K562 (cell line): ENCODE results near the gene MRNIP. TPM values are rescaled to one million over a fixed set of nuclear protein-coding genes. Genes with fewer than 3 reads are reported as not detected.

Experiments used
- ATAC-seq: fragments of 200-7000 bp; cut with Tn5 transposase; 3 replicates; pipeline ENCODE4 v1.9.1; 2020; ENCODE audit warnings: moderate library complexity
- BruUV-seq: library from RNA; stranded (reverse); fragments of 400-500 nt; replicated peaks from 2 replicates; lab custom pipeline; 2021; lab: Mats Ljungman, UMichigan
- CTCF ChIA-PET: fragments of 300-600 bp; formaldehyde crosslinking; extraction: SDS; loops from one replicate; lab custom pipeline; 2021; ENCODE audit warnings: low intra/inter-chr PET ratio; lab: Yijun Ruan, JAX
- POLR2A ChIA-PET: fragments of 300-600, 350-650 bp; sonication (Branson Sonifier 250); formaldehyde crosslinking; extraction: SDS; loops from one replicate; lab custom pipeline; 2021; ENCODE audit warnings: antibody characterized with exemption, inconsistent platforms; lab: Yijun Ruan, JAX
- DNase-seq, 4 experiments: peaks; one replicate each; pipeline versions ENCODE4 v3.0.0 to v3.0.0-alpha.2; 2011 to 2018; ENCODE audit warnings: low spot score in 3 of 4, mixed read lengths in 3 of 4; ENCODE audit errors: extremely low read depth in 1 of 4
- FAIRE-seq: peaks from 2 replicates; lab custom pipeline; 2011; peaks lifted over from hg19 to GRCh38; lab: Jason Lieb, UNC
- H2AFZ ChIP-seq: 2 replicates; pipeline ENCODE4 v1.6.0; 2011; ENCODE audit warnings: low read depth, low read length, control low read depth, inconsistent platforms
- H3K27ac ChIP-seq: fragments of 200-600 bp; 3 replicates; pipeline ENCODE4 v1.8.0; 2011; ENCODE audit warnings: low read depth, mild to moderate bottlenecking, control low read depth, inconsistent platforms, low read length, moderate library complexity, mixed read lengths; ENCODE audit errors: extremely low read depth
- H3K27me3 ChIP-seq, 2 experiments: fragments of 300-600 bp in 1 of 2; 2 replicates in 1 of 2; 3 replicates in 1 of 2; pipeline versions ENCODE4 v1.6.0 to v1.8.0; 2011; ENCODE audit warnings: inconsistent platforms in 2 of 2, low read length in 2 of 2, mild to moderate bottlenecking in 1 of 2, mixed read lengths in 1 of 2, moderate library complexity in 1 of 2; ENCODE audit not compliant: control insufficient read depth in 2 of 2, insufficient read depth in 2 of 2
- H3K36me3 ChIP-seq: fragments of 300-600 bp; 3 replicates; pipeline ENCODE4 v1.8.0; 2011; ENCODE audit warnings: mild to moderate bottlenecking, low read length, inconsistent platforms; ENCODE audit not compliant: control insufficient read depth, insufficient read depth
- H3K4me1 ChIP-seq, 2 experiments: fragments of 200-600 bp in 1 of 2; replicated peaks in 1 of 2; 2 replicates in 1 of 2; 3 replicates in 1 of 2; pipeline versions ENCODE4 v1.5.1 to v1.8.0; 2011; ENCODE audit warnings: inconsistent platforms in 2 of 2, low read length in 2 of 2, mild to moderate bottlenecking in 1 of 2, mixed read lengths in 1 of 2, moderate library complexity in 1 of 2; ENCODE audit not compliant: control insufficient read depth in 2 of 2, insufficient read depth in 2 of 2
- H3K4me2 ChIP-seq: 2 replicates; pipeline ENCODE4 v1.6.1; 2011; ENCODE audit warnings: low read length, control low read depth, inconsistent platforms, mixed read lengths; ENCODE audit not compliant: insufficient read depth
- H3K4me3 ChIP-seq: fragments of 200-600 bp; sonication (generic), shearing (Covaris generic); 2 replicates; pipeline ENCODE4 v1.5.1; 2016; ENCODE audit warnings: control low read depth, inconsistent platforms
- H3K79me2 ChIP-seq: fragments of 200-600 bp; 3 replicates; pipeline ENCODE4 v1.8.0; 2011; ENCODE audit warnings: low read length, inconsistent platforms; ENCODE audit not compliant: control insufficient read depth, insufficient read depth
- H3K9ac ChIP-seq, 2 experiments: 2 replicates each; pipeline versions ENCODE4 v1.6.0 to v1.6.1; 2011; ENCODE audit warnings: low read depth in 2 of 2, low read length in 2 of 2, control low read depth in 1 of 2, inconsistent platforms in 1 of 2, mild to moderate bottlenecking in 1 of 2, mixed read lengths in 1 of 2; ENCODE audit not compliant: insufficient read depth in 1 of 2
- H3K9me1 ChIP-seq: one replicate; pipeline ENCODE4 v1.6.0; 2011; ENCODE audit warnings: inconsistent platforms, mild to moderate bottlenecking, low read length, moderate library complexity; ENCODE audit not compliant: control insufficient read depth, insufficient read depth
- H3K9me3 ChIP-seq: replicated peaks from 2 replicates; pipeline ENCODE4 v1.5.1; 2011; ENCODE audit warnings: low read depth, low read length, inconsistent platforms; ENCODE audit not compliant: control insufficient read depth, insufficient read depth
- H4K20me1 ChIP-seq: replicated peaks from 2 replicates; pipeline ENCODE4 v1.6.1; 2011; ENCODE audit warnings: low read length, inconsistent platforms, mixed read lengths; ENCODE audit not compliant: control insufficient read depth, insufficient read depth
- ATF2 ChIP-seq: sonication (generic); formaldehyde crosslinking; IDR thresholded peaks from 2 replicates; pipeline ENCODE4 v1.8.1; 2022; ENCODE audit warnings: missing genetic modification reagents
- CBFA2T3 ChIP-seq: fragments of 450-650 bp; IDR thresholded peaks from 2 replicates; pipeline ENCODE4 v1.6.1; 2017
- CREB1 ChIP-seq, 2 experiments: sonication (generic) in 1 of 2; formaldehyde crosslinking in 1 of 2; IDR thresholded peaks; 2 replicates each; pipeline versions ENCODE4 v1.6.1 to v1.8.0; 2012 to 2022; ENCODE audit warnings: inconsistent platforms in 1 of 2, mild to moderate bottlenecking in 1 of 2, missing genetic modification reagents in 1 of 2, moderate library complexity in 1 of 2
- ELK1 ChIP-seq: sonication (generic); formaldehyde crosslinking; IDR thresholded peaks from 2 replicates; pipeline ENCODE4 v1.8.1; 2022; ENCODE audit warnings: missing genetic modification reagents
- HIVEP1 ChIP-seq: fragments of 250-450 bp; sonication (Bioruptor Pico); IDR thresholded peaks from 2 replicates; pipeline ENCODE4 v1.4.0; 2020; ENCODE audit warnings: mild to moderate bottlenecking
- OTX1 ChIP-seq: fragments of 450-650 bp; formaldehyde crosslinking; IDR thresholded peaks from 2 replicates; pipeline ENCODE4 v1.4.0; 2022; ENCODE audit warnings: mild to moderate bottlenecking
- PHF8 ChIP-seq: fragments of 200-600 bp; sonication (generic); IDR thresholded peaks from 2 replicates; pipeline ENCODE4 v1.6.1; 2012; ENCODE audit warnings: mixed run types, mild to moderate bottlenecking, inconsistent platforms, low read length, moderate library complexity, borderline replicate concordance
- RNF2 ChIP-seq: sonication (generic); IDR thresholded peaks from 2 replicates; pipeline ENCODE4 v1.6.1; 2016
- ZBTB7A ChIP-seq: IDR thresholded peaks from 2 replicates; pipeline ENCODE4 v1.6.1; 2011; ENCODE audit warnings: low read depth, mild to moderate bottlenecking, low read length, moderate library complexity, borderline replicate concordance; ENCODE audit not compliant: control insufficient read depth
- ZNF239 ChIP-seq: fragments of 250-450 bp; sonication (Bioruptor Pico); IDR thresholded peaks from 2 replicates; pipeline ENCODE4 v1.4.0; 2020; ENCODE audit warnings: mild to moderate bottlenecking
- ZNF655 ChIP-seq: fragments of 250-450 bp; sonication (Bioruptor Pico); IDR thresholded peaks from 2 replicates; pipeline ENCODE4 v1.5.0; 2021
- WGBS: fragments of 100-300 bp; shearing (Covaris generic); methylation state at CpG from one replicate; pipeline ENCODE4 v1.1.6; 2016; ENCODE audit warnings: low coverage, mixed read lengths; ENCODE audit not compliant: insufficient coverage; ENCODE audit errors: missing lambda C conversion rate; 5-methylcytosine and 5-hydroxymethylcytosine counted together
- in situ Hi-C: fragments of 300-500 bp; cut with MboI; formaldehyde crosslinking; loops from 4 replicates; pipeline ENCODE4 v1.15.0; 2018; ENCODE audit warnings: inconsistent platforms, mixed read lengths
- intact Hi-C: fragments of 100-400 bp; cut with micrococcal nuclease; formaldehyde crosslinking; loops from 2 replicates; pipeline ENCODE4 v1.14.2; 2022
- polyA plus RNA-seq, 8 experiments: library from polyadenylated mRNA; depleted of rRNA in 4 of 8; stranded (reverse) in 5 of 8; unstranded in 3 of 8; fragments of >200 nt; fragmentation: Nextera tagmentation in 2 of 8; fragmentation: Illumina TruSeq in 1 of 8; extraction: Ambion mirVana in 2 of 8; extraction: Trizol in 1 of 8; gene quantifications; 2 replicates each; pipeline versions ENCODE4 v1.2.1 to v1.2.3, GENCODE V29; 2011 to 2014; ENCODE audit warnings: inconsistent platforms in 1 of 8, missing spikeins in 1 of 8
- total RNA-seq, 7 experiments: library from RNA; depleted of rRNA in 6 of 7; stranded (reverse); fragments of >200 nt in 6 of 7; fragmentation: Illumina TruSeq in 2 of 7; extraction: Trizol in 2 of 7; gene quantifications; 2 replicates each; pipeline versions ENCODE4 v1.2.1 to v1.2.3, GENCODE V29; 2011 to 2021; ENCODE audit warnings: low replicate concordance in 1 of 7

Gene MRNIP
- total and polyA plus RNA-seq, 9 of the 15 experiments (the other 6 are each of a cell fraction or from before 2014, with no cell fraction given) = 3.6 to 39.0 (median 16.8) TPM

GRCh38 chr5:179869641-179870402 is 11.2 kb upstream of the MRNIP start:
- peaks cover 0 to 26% of the 10 kb centered on the region in 2 experiments; a peak in 3 of 5 replicates for H3K4me1 ChIP-seq
- H3K9ac ChIP-seq = peak overlapping the region in 1 of 2 experiments; percentile 68; a peak in 2 of 4 replicates
- ChIA-PET POLR2A (interaction anchor here (0.7 to 2.0 kb wide), 4 partner anchors 9 to 48 kb away, joined by 3 to 9 read pairs (median 4); no protein-coding TSS in a partner anchor), CTCF (no interaction called here)
- no peaks in the 10 kb centered on the region for H3K27me3 ChIP-seq
- no peak overlapping the region for H2AFZ ChIP-seq
- in situ Hi-C loops = no loop called here
- ATAC-seq (no peak), DNase-seq (no peak), FAIRE-seq (no peak)
- no peaks in the 10 kb centered on the region for H4K20me1 ChIP-seq
- intact Hi-C loops = no loop called here
- 94% methylated on average over 14 of the region's 16 CpGs for whole genome bisulfite sequencing
- 0 out of 2 replicates have a peak, but pooled peaks have one; percentile 14 for TF ChIP-seq ZBTB7A
- no peak for TF ChIP-seq PHF8
- H3K79me2 ChIP-seq = no peaks in the 10 kb centered on the region
- peaks cover 74% of the 10 kb centered on the region; the same call in 2 of the 3 replicates for H3K36me3 ChIP-seq
- no peak overlapping the region for H3K27ac ChIP-seq
- H3K4me2 ChIP-seq = no peak overlapping the region
- H3K9me3 ChIP-seq = no peaks in the 10 kb centered on the region
- H3K9me1 ChIP-seq = peaks cover 2% of the 10 kb centered on the region
- no peak overlapping the region for H3K4me3 ChIP-seq
- no TSS peak for BruUV-seq

- H3K27ac ChIP-seq = no peak overlapping the region
- H3K9ac ChIP-seq = no peak overlapping the region
- WGBS = 98% methylated on average over 4 of the region's 5 CpGs
- H3K4me2 ChIP-seq = no peak overlapping the region
- DNase-seq = no peak
- H3K79me2 ChIP-seq = no peaks in the 10 kb centered on the region
- H3K9me1 ChIP-seq = peaks cover 2% of the 10 kb centered on the region
- POLR2A ChIA-PET = interaction anchor here (0.6 to 2.0 kb wide), 4 partner anchors 13 to 48 kb away, joined by 3 to 9 read pairs (median 4); partner anchors contain the start of gene SQSTM1
- no peaks in the 10 kb centered on the region for H4K20me1 ChIP-seq
- no peak for ATAC-seq
- H2AFZ ChIP-seq = no peak overlapping the region
- in situ Hi-C loops (no loop called here), intact Hi-C loops (no loop called here)
- no peak for FAIRE-seq
- H3K27me3 ChIP-seq = no peaks in the 10 kb centered on the region
- no TSS peak for BruUV-seq
- H3K4me3 ChIP-seq = no peak overlapping the region
- H3K36me3 ChIP-seq = peaks cover 72% of the 10 kb centered on the region; the same call in 2 of the 3 replicates
- CTCF ChIA-PET = no interaction called here
- H3K9me3 ChIP-seq = no peaks in the 10 kb centered on the region
- peaks cover 0 to 26% of the 10 kb centered on the region in 2 experiments; a peak in 3 of 5 replicates for H3K4me1 ChIP-seq
- TF ChIP-seq HIVEP1 (no peak), OTX1 (CRISPR knock-in tag) (no peak), RNF2 (no peak), CREB1 (IDR thresholded peaks at IDR 0.05) (no peak), CREB1 (CRISPR knock-in tag; IDR thresholded peaks at IDR 0.05) (no peak), ZNF655 (no peak), ATF2 (CRISPR knock-in tag) (no peak), ELK1 (CRISPR knock-in tag) (no peak), CBFA2T3 (no peak), ZNF239 (CRISPR knock-in tag) (no peak)
Observed at GRCh38 chr5:179869101-179869500, 10.5 kb upstream of the MRNIP start.
